ENCODE measurements around the gene SMTNL2. TPM values are rescaled to one million over a fixed set of nuclear protein-coding genes. Genes with fewer than 3 reads are reported as not detected.
A peak's percentile ranks its signal among the peaks of the same experiment; 100 is the strongest.
"Not testable (repeated sequence)": the region's sequence is repeated elsewhere in the genome, so short reads cannot be mapped to it uniquely, and the experiment has no call there.

SMTNL2 gene
- total RNA-seq, 1 experiment from 2014 or later, result 39.3 TPM

DNA sequence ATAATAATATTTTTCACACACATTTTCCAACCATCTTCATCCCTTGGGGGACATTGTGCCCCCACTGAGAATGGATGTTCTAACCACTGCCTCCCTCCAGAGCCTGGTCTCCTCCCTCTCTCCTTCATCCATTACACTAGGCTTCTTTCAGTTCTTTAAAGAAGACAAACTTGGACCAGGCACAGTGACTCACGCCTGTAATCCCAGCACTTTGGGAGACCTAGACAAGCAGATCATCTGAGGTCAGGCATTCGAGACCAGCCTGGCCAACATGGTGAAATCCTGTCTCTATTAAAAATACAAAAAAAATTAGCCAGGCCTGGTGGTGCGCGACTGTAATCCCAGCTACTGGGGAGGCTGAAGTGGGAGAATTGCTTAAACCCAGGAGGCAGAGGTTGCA, 50.6 kb downstream of the SMTNL2 start:
- Histone ChIP-seq H3K4me3 (ENCODE audit: low read depth, low read length) (no peak overlapping the region), H3K27me3 (replicated peaks; ENCODE audit: control insufficient read depth, insufficient read depth, low read length) (no peaks in the 10 kb centered on the region), H3K4me1 (no peaks in the 10 kb centered on the region), H3K9me3 (no peaks in the 10 kb centered on the region), H3K36me3 (ENCODE audit: control insufficient read depth, insufficient read depth, low read length) (no peaks in the 10 kb centered on the region)
- Mint-ChIP-seq H3K4me1 (ENCODE audit: low read depth, unreplicated experiment) (peaks cover 11% of the 10 kb centered on the region), H3K4me3 (ENCODE audit: unreplicated experiment) (no peak overlapping the region), H3K27ac (ENCODE audit: unreplicated experiment) (no peak overlapping the region), H3K9me3 (ENCODE audit: unreplicated experiment) (no peaks in the 10 kb centered on the region), H3K27me3 (ENCODE audit: insufficient read depth, unreplicated experiment) (peaks cover 6% of the 10 kb centered on the region), H3K36me3 (ENCODE audit: insufficient read depth, unreplicated experiment) (no peaks in the 10 kb centered on the region)
- no TSS peak for BruUV-seq (replicated peaks)
- POLR2A ChIA-PET, result interaction anchor here (0.7 kb wide), 1 partner anchor 19 kb away, joined by 4 read pairs; no protein-coding TSS in a partner anchor
- no peak for DNase-seq
- TF ChIP-seq, protein P1, sequence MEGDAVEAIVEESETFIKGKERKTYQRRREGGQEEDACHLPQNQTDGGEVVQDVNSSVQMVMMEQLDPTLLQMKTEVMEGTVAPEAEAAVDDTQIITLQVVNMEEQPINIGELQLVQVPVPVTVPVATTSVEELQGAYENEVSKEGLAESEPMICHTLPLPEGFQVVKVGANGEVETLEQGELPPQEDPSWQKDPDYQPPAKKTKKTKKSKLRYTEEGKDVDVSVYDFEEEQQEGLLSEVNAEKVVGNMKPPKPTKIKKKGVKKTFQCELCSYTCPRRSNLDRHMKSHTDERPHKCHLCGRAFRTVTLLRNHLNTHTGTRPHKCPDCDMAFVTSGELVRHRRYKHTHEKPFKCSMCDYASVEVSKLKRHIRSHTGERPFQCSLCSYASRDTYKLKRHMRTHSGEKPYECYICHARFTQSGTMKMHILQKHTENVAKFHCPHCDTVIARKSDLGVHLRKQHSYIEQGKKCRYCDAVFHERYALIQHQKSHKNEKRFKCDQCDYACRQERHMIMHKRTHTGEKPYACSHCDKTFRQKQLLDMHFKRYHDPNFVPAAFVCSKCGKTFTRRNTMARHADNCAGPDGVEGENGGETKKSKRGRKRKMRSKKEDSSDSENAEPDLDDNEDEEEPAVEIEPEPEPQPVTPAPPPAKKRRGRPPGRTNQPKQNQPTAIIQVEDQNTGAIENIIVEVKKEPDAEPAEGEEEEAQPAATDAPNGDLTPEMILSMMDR (IDR thresholded peaks at IDR 0.05; ENCODE audit: insufficient read depth in 1 of 2, low read depth in 1 of 2, low read length in 1 of 2, severe bottlenecking in 1 of 2, unreplicated experiment in 1 of 2), result no peak
- CTCF ChIA-PET, result no interaction called here
- intact Hi-C loops (cut with micrococcal nuclease; ENCODE audit: unreplicated experiment), result no loop called here

DNA sequence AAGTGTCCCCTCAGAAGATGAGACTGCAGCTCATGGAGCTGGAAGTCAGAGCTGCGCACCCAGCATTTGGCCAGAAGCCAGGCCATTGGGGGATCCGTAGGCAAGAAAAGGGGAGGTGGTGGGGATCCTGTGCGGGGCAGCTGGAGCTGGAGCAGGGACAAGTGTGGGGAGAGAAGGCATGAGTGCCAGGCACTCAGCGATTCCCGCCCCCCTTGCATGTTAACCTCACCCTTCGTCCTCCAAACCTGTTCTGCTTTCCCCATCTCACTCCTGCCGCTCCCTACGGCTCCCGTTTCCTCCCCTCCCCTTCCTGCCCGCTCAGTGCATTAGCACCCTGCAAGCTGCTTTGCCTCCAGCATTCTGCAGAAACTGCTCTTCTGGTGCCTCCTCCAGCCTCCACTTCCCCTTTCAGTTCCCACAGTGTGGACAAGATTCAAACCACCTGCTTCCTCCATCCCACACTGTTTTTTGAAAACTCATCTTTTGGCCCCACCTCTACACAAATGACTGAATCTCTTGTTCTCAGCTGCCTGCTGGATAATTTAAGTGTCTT, 51.6 kb downstream of the SMTNL2 start:
- H3K27me3 Mint-ChIP-seq (ENCODE audit: insufficient read depth, unreplicated experiment), result peaks cover 9% of the 10 kb centered on the region
- no peak for DNase-seq

DNA sequence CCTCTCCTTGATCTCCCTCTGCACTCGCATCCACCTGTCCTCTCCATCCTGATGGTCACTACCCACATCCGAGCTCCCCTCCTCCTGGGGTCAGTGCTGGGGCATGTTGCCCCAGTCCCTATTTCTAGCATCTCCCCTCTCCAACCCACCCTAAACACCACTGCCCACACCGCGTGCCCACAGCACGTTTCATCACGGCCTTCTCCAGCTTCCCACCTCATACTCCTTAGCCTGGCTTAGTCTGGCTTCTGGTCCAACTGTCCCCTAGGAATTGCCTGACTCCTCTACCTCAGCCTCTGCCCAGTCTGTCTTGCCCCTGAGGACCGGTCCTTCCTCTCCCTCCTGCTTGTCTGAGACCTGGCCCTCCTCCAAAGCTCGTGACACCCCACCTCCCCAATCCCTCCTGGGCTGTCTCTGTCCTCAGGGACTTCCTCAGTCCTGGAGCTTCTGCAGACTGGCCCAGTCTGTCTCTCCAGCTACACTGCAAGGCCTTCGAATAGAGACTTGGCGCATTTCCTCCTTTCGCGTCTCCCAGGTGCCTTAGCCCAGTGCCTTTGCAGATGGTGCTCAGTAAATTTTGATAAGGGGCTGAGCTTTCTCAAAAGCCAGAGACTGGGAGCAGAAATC, 52.3 kb downstream of the SMTNL2 start:
- Histone ChIP-seq H3K9me3 (no peaks in the 10 kb centered on the region), H3K36me3 (ENCODE audit: control insufficient read depth, insufficient read depth, low read length) (no peaks in the 10 kb centered on the region), H3K4me1 (0 out of 2 replicates have a peak, but pooled peaks cover 1% of the 10 kb centered on the region), H3K4me3 (ENCODE audit: low read depth, low read length) (no peak overlapping the region), H3K27me3 (replicated peaks; ENCODE audit: control insufficient read depth, insufficient read depth, low read length) (peaks cover 1% of the 10 kb centered on the region; the same call in 1 of the 2 replicates)
- ChIA-PET POLR2A (no interaction called here), CTCF (no interaction called here)
- peaks cover 11% of the 10 kb centered on the region for H3K4me1 Mint-ChIP-seq (ENCODE audit: low read depth, unreplicated experiment)
- DNase-seq, result no peak
- H3K4me3 Mint-ChIP-seq (ENCODE audit: unreplicated experiment), result no peak overlapping the region
- intact Hi-C loops (cut with micrococcal nuclease; ENCODE audit: unreplicated experiment), result no loop called here
- H3K36me3 Mint-ChIP-seq (ENCODE audit: insufficient read depth, unreplicated experiment), result no peaks in the 10 kb centered on the region
- TF ChIP-seq, protein P1 (IDR thresholded peaks at IDR 0.05; ENCODE audit: insufficient read depth in 1 of 2, low read depth in 1 of 2, low read length in 1 of 2, severe bottlenecking in 1 of 2, unreplicated experiment in 1 of 2), result no peak
- no peaks in the 10 kb centered on the region for H3K9me3 Mint-ChIP-seq (ENCODE audit: unreplicated experiment)
- peaks cover 13% of the 10 kb centered on the region for H3K27me3 Mint-ChIP-seq (ENCODE audit: insufficient read depth, unreplicated experiment)
- no peak overlapping the region for H3K27ac Mint-ChIP-seq (ENCODE audit: unreplicated experiment)
- BruUV-seq (replicated peaks), result no TSS peak

More for the DNA sequence above, 51.6 kb downstream of the SMTNL2 start:
- no peak overlapping the region for H3K4me3 Mint-ChIP-seq (ENCODE audit: unreplicated experiment)
- Histone ChIP-seq H3K36me3 (ENCODE audit: control insufficient read depth, insufficient read depth, low read length) (no peaks in the 10 kb centered on the region), H3K27me3 (replicated peaks; ENCODE audit: control insufficient read depth, insufficient read depth, low read length) (no peaks in the 10 kb centered on the region), H3K4me1 (no peaks in the 10 kb centered on the region), H3K4me3 (ENCODE audit: low read depth, low read length) (no peak overlapping the region), H3K9me3 (no peaks in the 10 kb centered on the region)
- ChIA-PET CTCF (no interaction called here), POLR2A (no interaction called here)
- intact Hi-C loops (cut with micrococcal nuclease; ENCODE audit: unreplicated experiment), result no loop called here
- peaks cover 11% of the 10 kb centered on the region for H3K4me1 Mint-ChIP-seq (ENCODE audit: low read depth, unreplicated experiment)
- no peak overlapping the region for H3K27ac Mint-ChIP-seq (ENCODE audit: unreplicated experiment)
- TF ChIP-seq, protein P1 (IDR thresholded peaks at IDR 0.05; ENCODE audit: insufficient read depth in 1 of 2, low read depth in 1 of 2, low read length in 1 of 2, severe bottlenecking in 1 of 2, unreplicated experiment in 1 of 2), result no peak
- no peaks in the 10 kb centered on the region for H3K36me3 Mint-ChIP-seq (ENCODE audit: insufficient read depth, unreplicated experiment)
- H3K9me3 Mint-ChIP-seq (ENCODE audit: unreplicated experiment), result no peaks in the 10 kb centered on the region
- BruUV-seq (replicated peaks), result no TSS peak

DNA sequence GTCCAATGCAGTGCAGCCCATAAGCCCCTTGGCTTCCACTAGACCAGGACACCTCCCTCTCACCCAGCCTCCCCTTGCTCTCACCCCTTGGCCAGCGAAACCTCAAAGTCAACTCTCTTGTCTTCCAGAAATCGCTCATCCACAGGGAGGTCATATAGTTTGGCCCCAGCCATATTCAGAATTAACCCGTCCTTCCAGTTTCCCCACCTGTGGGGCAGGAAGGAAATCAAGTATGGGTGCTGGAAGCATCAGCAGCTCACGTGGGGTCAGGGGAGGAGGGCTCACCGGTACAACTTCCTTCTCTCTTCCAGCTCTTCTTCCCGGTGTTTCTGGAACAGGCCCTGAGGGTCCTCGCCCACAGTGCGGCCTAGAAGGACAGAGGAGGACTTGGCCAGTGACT, 54.4 kb downstream of the SMTNL2 start:
- DNase-seq; intact Hi-C loops (cut with micrococcal nuclease; ENCODE audit: unreplicated experiment); H3K4me1 ChIP-seq; H3K36me3 Mint-ChIP-seq (ENCODE audit: insufficient read depth, unreplicated experiment); H3K27ac Mint-ChIP-seq (ENCODE audit: unreplicated experiment); H3K9me3 Mint-ChIP-seq (ENCODE audit: unreplicated experiment); BruUV-seq (replicated peaks); CTCF ChIA-PET; H3K27me3 ChIP-seq (replicated peaks; ENCODE audit: control insufficient read depth, insufficient read depth, low read length); H3K36me3 ChIP-seq (ENCODE audit: control insufficient read depth, insufficient read depth, low read length); H3K9me3 ChIP-seq; H3K4me3 ChIP-seq (ENCODE audit: low read depth, low read length): not testable (repeated sequence)
- Mint-ChIP-seq H3K4me1 (ENCODE audit: low read depth, unreplicated experiment) (peaks cover 11% of the 10 kb centered on the region), H3K4me3 (ENCODE audit: unreplicated experiment) (peak overlapping the region; percentile 56), H3K27me3 (ENCODE audit: insufficient read depth, unreplicated experiment) (peaks cover 15% of the 10 kb centered on the region)
- POLR2A ChIA-PET, result interaction anchor here (0.5 kb wide), 1 partner anchor 301 kb away, joined by 6 read pairs; the partner anchor contains the start of genes RNF167 and SLC25A11
